Calu3 (cell line): ENCODE results near the gene ZBTB49. TPM values are rescaled to one million over a fixed set of nuclear protein-coding genes. Genes with fewer than 3 reads are reported as not detected.

Experiments used
- BruUV-seq: library from RNA; stranded (reverse); fragments of 400-500 nt; replicated peaks from 2 replicates; lab custom pipeline; 2021; lab: Mats Ljungman, UMichigan
- CTCF ChIA-PET: fragments of 300-600 bp; sonication (Branson Sonifier 250); formaldehyde crosslinking; loops from one replicate; lab custom pipeline; 2022; ENCODE audit warnings: antibody characterized with exemption; lab: Charles Lee
- DNase-seq: peaks from one replicate; pipeline ENCODE4 v3.0.0; 2022
- H3K27ac Mint-ChIP-seq: one replicate; pipeline ENCODE4 v1.8.0; 2022; ENCODE audit warnings: mixed read lengths; ENCODE audit not compliant: unreplicated experiment
- H3K27me3 Mint-ChIP-seq: one replicate; pipeline ENCODE4 v1.8.0; 2022; ENCODE audit warnings: mixed read lengths; ENCODE audit not compliant: unreplicated experiment
- H3K36me3 Mint-ChIP-seq: one replicate; pipeline ENCODE4 v1.8.0; 2022; ENCODE audit warnings: mild to moderate bottlenecking, moderate library complexity, mixed read lengths; ENCODE audit not compliant: insufficient read depth, unreplicated experiment
- H3K4me1 Mint-ChIP-seq: one replicate; pipeline ENCODE4 v1.8.0; 2022; ENCODE audit warnings: mild to moderate bottlenecking, low read depth, mixed read lengths; ENCODE audit not compliant: unreplicated experiment
- H3K4me3 Mint-ChIP-seq: one replicate; pipeline ENCODE4 v1.8.0; 2022; ENCODE audit warnings: mild to moderate bottlenecking, low read depth, moderate library complexity, mixed read lengths; ENCODE audit not compliant: unreplicated experiment
- H3K9me3 Mint-ChIP-seq: one replicate; pipeline ENCODE4 v1.8.0; 2022; ENCODE audit warnings: low read depth, mixed read lengths; ENCODE audit not compliant: unreplicated experiment
- intact Hi-C: fragments of 100-400 bp; cut with micrococcal nuclease; formaldehyde crosslinking; loops from one replicate; pipeline ENCODE4 v1.10.0; 2022; ENCODE audit not compliant: unreplicated experiment
- total RNA-seq: library from RNA; stranded (reverse); gene quantifications from 2 replicates; pipeline ENCODE4 v1.2.3, GENCODE V29; 2022
- TF ChIP-seq, protein P1 (sequence below): fragments of 200-600 bp; IDR thresholded peaks from one replicate; pipeline ENCODE4 v1.8.0; 2022; ENCODE audit warnings: antibody characterized with exemption; ENCODE audit not compliant: unreplicated experiment

Gene ZBTB49
- total RNA-seq, 1 experiment from 2014 or later = 3.3 TPM

DNA sequence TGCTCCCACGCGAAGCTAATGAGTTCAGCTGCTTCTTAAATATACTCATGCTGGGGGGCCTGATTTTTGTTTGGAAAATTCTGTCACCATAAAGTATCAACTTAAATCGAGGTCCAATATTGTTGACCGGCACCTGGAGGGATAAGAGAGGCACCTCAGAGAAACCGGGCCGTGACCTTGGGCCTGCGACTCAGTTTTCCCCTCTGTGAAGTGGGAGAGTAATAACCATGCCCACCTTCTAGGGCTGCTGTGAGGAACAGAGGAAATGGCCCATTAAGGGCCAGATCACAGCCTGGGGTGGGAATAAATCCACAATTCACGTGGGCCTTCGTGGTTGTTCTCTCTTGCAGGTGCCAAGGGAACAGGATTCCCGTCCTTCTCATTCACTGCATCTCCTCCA is 39.4 kb downstream of the ZBTB49 start:
- CTCF ChIA-PET = no interaction called here
- BruUV-seq = no TSS peak
- no peaks in the 10 kb centered on the region for H3K27me3 Mint-ChIP-seq

DNA sequence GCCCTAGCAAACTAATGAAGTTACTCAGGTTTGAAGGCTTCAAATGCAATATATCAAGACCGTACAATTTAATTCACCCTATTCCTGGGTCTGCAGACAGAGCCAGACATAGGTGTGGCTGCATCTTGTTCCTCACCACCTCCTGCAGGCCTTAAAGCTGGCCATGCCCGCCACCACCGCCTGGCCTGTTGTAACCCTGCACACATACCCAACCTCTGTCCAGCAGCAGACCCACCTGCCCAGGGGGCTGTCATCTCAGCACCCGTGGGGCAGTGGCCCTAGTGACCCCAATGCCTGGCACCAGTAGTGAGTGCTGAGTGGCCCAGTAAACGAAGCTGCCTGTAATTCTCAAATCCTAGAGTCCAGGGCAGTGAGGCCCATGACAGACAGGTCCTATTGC is 40.7 kb downstream of the ZBTB49 start:
- Mint-ChIP-seq H3K9me3 (no peaks in the 10 kb centered on the region), H3K27me3 (no peaks in the 10 kb centered on the region), H3K4me3 (no peak overlapping the region), H3K36me3 (no peaks in the 10 kb centered on the region), H3K27ac (no peak overlapping the region), H3K4me1 (peaks cover 8% of the 10 kb centered on the region)
- TF ChIP-seq, protein P1, sequence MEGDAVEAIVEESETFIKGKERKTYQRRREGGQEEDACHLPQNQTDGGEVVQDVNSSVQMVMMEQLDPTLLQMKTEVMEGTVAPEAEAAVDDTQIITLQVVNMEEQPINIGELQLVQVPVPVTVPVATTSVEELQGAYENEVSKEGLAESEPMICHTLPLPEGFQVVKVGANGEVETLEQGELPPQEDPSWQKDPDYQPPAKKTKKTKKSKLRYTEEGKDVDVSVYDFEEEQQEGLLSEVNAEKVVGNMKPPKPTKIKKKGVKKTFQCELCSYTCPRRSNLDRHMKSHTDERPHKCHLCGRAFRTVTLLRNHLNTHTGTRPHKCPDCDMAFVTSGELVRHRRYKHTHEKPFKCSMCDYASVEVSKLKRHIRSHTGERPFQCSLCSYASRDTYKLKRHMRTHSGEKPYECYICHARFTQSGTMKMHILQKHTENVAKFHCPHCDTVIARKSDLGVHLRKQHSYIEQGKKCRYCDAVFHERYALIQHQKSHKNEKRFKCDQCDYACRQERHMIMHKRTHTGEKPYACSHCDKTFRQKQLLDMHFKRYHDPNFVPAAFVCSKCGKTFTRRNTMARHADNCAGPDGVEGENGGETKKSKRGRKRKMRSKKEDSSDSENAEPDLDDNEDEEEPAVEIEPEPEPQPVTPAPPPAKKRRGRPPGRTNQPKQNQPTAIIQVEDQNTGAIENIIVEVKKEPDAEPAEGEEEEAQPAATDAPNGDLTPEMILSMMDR = no peak
- CTCF ChIA-PET = no interaction called here
- no TSS peak for BruUV-seq
- no peak for DNase-seq
- intact Hi-C loops = no loop called here

More for the DNA sequence above, 39.4 kb downstream of the ZBTB49 start:
- TF ChIP-seq, protein P1 = no peak
- peaks cover 2% of the 10 kb centered on the region for H3K4me1 Mint-ChIP-seq
- DNase-seq = no peak
- no peak overlapping the region for H3K4me3 Mint-ChIP-seq
- no peaks in the 10 kb centered on the region for H3K9me3 Mint-ChIP-seq
- H3K27ac Mint-ChIP-seq = no peak overlapping the region
- H3K36me3 Mint-ChIP-seq = no peaks in the 10 kb centered on the region
- intact Hi-C loops = no loop called here

DNA sequence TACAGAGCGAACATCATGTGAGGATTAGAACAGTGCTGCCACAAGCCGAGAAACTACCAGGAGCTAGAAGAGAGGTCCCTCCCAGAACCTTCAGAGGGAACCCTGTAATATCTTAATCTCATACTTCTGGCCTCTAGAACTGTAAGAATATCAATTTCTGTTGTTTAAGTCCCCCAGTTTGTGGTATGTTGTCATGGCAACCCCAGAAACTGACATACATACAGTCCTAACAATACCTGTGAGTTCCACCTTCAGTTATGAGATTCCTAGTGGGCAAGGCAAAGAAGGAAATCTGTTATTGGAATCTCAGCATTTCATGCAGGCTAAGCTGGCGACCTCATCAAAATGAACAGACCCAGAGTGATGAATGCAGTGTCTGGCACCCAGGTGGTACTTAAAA is 42.5 kb downstream of the ZBTB49 start:
- TF ChIP-seq, protein P1 = no peak
- intact Hi-C loops = no loop called here
- Mint-ChIP-seq H3K27me3 (peaks cover 15% of the 10 kb centered on the region), H3K4me1 (peaks cover 8% of the 10 kb centered on the region), H3K36me3 (no peaks in the 10 kb centered on the region), H3K27ac (no peak overlapping the region), H3K9me3 (no peaks in the 10 kb centered on the region), H3K4me3 (no peak overlapping the region)
- CTCF ChIA-PET = no interaction called here
- no peak for DNase-seq
- no TSS peak for BruUV-seq

DNA sequence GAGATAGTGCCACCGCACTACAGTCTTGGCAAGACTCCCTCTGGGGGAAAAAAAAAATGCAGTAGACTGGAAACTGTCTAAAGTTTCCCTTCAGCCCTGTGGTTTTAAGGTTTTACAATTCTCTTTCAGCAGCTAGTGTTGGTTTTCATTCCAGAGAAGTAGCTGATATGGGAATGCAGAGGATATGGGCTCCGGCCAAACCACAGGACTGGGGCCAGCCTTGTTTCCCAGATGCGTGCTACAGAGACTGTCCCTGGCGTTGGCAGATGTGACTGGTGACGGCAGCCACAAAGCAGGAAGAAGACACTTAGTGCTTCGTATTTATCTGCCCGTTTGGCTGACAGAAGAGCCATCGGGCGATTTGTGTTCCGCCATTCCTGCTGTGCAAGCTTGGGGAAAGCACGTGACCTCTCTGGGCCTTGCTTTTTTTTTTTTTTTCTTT is 43.2 kb downstream of the ZBTB49 start:
- intact Hi-C loops = no loop called here
- Mint-ChIP-seq H3K4me1 (peaks cover 8% of the 10 kb centered on the region), H3K27me3 (peaks cover 23% of the 10 kb centered on the region), H3K9me3 (no peaks in the 10 kb centered on the region), H3K36me3 (no peaks in the 10 kb centered on the region), H3K4me3 (no peak overlapping the region), H3K27ac (no peak overlapping the region)
- BruUV-seq = no TSS peak
- no peak for DNase-seq
- CTCF ChIA-PET = no interaction called here
- TF ChIP-seq, protein P1 = no peak
